Measurements from ENCODE around the gene PCCB. TPM values are rescaled to one million over a fixed set of nuclear protein-coding genes. Genes with fewer than 3 reads are reported as not detected.
"Not testable (repeated sequence)": the region's sequence is repeated elsewhere in the genome, so short reads cannot be mapped to it uniquely, and the experiment has no call there.

Gene PCCB
- total RNA-seq: 10 to 100 TPM; 22.3 to 23.7 TPM
- long read RNA-seq, donor 1, transcript PCCB-201 (15 exons, 1,833 nt): major isoform, 9 of 11 reads
- long read RNA-seq, donor 1, partial matches to known transcripts: 1 of 11 reads
- long read RNA-seq, donor 1, other reads (novel, unspliced or antisense): 1 of 11 reads
- long read RNA-seq, donor 2, transcript PCCB-201 (15 exons, 1,833 nt): major isoform, 66 of 80 reads
- long read RNA-seq, donor 2, partial matches to known transcripts: 4 of 80 reads
- long read RNA-seq, donor 2, other reads (novel, unspliced or antisense): 6 of 80 reads

DNA sequence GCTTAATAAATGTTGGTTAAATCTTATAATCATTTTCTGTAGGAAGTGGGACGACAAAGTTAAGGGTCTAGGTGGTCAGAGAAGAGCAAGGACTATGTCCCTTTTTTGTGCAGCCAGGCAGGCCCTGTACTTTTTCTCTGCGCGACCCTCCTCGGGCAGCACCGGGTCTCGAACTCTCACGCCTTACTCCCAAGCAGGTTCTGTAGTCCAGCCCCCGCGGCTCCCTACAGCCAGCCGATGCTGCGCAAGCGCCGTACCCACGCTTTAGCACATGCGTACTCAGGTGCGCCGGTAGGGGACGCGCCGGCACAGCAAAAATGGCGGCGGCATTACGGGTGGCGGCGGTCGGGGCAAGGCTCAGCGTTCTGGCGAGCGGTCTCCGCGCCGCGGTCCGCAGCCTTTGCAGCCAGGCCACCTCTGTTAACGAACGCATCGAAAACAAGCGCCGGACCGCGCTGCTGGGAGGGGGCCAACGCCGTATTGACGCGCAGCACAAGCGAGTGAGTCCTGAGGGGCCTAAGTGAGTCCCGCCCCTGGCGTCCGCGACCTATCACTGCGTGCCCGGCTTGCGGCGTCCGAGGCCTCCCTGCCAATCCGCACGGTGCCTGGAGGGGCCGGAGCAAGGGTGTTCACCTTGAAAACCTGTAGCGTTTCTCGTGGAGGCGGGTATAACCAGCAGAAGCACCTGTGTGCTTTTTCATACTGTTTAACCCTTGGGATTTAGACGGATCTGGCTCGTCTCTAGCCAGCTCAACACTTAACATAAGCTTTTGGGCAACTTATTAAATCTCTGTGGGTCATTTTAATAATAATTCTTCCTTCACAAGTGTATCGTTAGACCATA, at the start of gene PCCB:
PCCB (plus strand) TSS at position 282 of the 844 bp plus-strand sequence; CDS start at position 318, 36 bp downstream.
- intact Hi-C loops (cut with DNase I): loop anchor here in 1 of 2 donors (10.0 kb wide), 1 partner anchor 165 kb away; no protein-coding TSS in a partner anchor
- peak; percentile 98 for DNase-seq (ENCODE audit: low spot score)

DNA sequence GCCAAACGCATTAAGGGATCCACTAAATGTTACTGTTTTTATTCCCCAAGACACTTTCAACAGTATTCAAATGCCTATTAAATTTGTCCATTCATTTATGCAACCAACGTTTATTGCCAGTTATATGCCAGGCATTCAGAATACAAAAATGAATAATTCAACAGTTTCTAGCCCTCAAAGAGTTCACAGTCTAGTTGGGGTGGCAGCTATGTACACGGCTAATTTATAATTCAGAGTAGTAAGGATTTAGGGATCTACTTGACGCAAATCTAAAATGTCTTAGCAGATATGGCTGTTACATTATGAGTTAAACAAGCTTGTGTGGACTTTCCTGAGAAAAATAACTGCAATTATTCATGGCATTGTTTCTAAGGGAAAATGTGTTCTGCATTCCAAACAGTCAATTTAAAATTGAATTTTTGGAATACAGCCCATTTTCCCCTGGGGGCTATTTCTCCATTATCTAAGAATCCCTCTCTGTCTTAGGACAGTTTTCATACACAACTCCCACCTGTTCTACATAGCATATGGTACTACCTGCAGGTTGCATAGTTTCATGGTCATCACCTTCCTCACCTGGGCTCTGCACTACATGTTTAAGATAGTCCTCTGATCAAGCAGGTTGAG, 42.5 kb upstream of the PCCB start:
- DNase-seq (ENCODE audit: low spot score): no peak
- intact Hi-C loops (cut with DNase I): no loop called here

- intact Hi-C loops (cut with DNase I): no loop called here
- no peak for DNase-seq (ENCODE audit: low spot score)
Measured at GRCh38 chr3:136209921-136210320, 40.2 kb upstream of the PCCB start.

DNA sequence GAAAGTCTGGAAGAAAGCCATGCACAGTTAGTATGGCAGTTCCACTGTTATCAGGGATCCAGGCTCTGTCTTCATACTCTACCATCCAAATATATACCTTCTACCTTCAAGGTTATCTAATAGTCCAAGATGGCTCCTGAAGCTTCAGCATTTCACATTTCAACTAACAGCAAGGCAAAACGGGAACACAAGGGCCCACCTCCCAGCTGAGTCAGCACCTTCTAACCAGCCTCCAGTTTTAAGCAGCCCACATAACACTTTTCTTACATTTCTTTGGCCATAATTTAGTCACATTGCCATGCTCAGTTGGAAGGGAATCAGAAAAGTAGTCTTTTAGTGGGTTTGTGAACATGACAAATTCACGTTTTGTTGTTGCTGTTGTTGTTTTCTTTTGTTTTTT, 38.6 kb upstream of the PCCB start:
- intact Hi-C loops (cut with DNase I): no loop called here

DNA sequence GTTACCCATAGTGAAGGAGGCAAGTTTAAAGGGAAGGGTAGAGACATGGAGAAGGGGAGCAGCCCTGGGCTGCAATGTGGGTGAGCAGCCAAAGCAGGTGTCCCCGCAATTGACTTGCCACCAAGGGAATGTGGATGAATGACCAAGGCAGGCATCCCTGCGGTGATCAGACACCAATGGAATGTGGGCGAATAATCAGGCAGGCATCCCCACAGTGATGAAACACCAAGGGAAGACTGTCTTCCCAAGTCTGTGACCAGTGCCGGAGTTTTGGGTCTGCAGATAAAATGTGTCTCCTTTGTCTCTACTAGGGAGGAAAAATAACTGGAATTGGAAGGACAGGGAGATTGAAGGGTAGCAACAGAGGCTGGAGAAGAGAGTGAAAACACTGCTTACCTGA, 27.4 kb upstream of the PCCB start:
- DNase-seq (ENCODE audit: low spot score); intact Hi-C loops (cut with DNase I): not testable (repeated sequence)

More for the DNA sequence above, 38.6 kb upstream of the PCCB start:
- DNase-seq (ENCODE audit: low spot score): no peak

DNA sequence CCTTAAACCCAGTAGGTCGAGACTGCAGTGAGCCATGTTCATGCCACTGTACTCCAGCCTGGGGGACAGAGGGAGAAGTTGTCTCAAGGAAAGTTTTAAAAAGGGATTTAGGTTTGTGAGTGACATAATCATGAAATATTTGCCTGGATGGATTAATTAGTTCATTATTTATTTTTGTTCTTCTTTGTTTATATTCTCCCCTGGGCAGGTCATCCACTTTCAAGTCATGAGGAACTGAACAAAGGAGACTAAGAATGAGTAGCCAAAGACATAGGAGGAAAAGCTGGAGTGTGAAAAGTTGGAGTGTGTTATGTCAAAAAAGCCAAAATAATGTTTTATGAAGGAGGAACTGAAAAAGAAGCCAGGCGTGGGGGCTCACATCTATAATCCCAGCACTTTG, 17.7 kb upstream of the PCCB start:
- DNase-seq (ENCODE audit: low spot score): no peak
- intact Hi-C loops (cut with DNase I): no loop called here

- no peak for DNase-seq (ENCODE audit: low spot score)
- intact Hi-C loops (cut with DNase I): no loop called here
Measured at GRCh38 chr3:136235545-136235944, 14.6 kb upstream of the PCCB start.

GRCh38 chr3:136236109-136236508, 14.0 kb upstream of the PCCB start:
- DNase-seq (ENCODE audit: low spot score): no peak
- intact Hi-C loops (cut with DNase I): no loop called here

DNA sequence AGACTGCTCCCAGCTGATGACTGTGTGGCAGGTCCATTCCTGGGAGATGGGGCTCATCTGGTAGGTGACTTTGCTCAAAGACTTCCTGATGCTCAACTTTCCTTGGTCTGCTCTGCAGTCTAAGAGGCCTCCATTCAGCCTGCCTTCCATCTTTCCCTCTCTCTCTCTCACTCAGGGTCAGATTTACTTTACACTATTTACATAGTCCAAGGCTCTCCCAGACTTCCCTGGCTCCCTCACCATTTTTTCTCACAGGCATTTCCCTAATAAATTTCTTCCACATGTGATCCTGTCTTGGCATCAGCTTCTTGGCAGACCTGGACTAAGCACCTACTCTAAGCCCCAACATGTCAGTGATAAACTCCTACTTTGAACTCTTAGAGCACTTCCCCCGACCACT, 13.0 kb upstream of the PCCB start:
- intact Hi-C loops (cut with DNase I): no loop called here
- DNase-seq (ENCODE audit: low spot score): no peak

GRCh38 chr3:136237961-136238649, 12.0 kb upstream of the PCCB start:
- DNase-seq (ENCODE audit: low spot score): no peak
- intact Hi-C loops (cut with DNase I): no loop called here

DNA sequence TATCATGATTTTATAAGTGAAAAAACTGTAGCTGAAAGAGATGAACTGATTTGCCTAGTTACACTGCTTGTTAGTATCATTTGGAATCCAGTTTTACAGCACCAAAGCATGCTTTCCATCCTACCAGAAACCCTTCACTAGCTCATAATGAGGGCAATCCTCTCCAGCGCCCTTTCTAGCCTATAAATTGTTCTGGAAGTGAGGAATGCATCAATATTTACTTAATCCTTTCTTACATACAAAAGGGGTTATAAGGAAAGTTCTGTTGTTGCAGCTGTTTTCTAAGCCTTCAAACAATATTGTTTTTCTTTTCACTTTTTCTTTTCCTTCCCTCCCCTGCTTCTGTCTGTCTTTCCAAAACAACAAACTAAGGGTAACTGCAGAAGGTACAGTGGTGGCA, 11.0 kb upstream of the PCCB start:
- intact Hi-C loops (cut with DNase I): no loop called here
- no peak for DNase-seq (ENCODE audit: low spot score)

DNA sequence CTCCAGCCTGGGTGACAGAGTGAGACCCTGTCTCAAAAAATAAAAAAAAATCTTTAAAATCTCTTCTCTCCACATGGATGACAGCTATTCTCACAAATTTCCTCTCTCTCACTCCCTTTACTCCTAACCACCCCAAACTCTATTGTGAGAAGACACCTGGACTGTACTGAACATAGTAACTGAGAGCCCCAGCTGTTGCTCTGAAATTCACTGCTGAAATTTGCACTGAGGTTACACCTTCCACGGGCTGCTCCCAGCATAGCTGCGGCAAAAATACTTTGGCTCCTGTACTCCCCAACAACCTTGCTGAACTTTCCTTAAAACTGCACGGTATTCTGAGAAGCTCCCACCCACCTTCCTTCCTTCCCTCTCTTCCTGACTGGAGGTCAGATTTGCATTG, 4.4 kb upstream of the PCCB start:
- no peak for DNase-seq (ENCODE audit: low spot score)
- intact Hi-C loops (cut with DNase I): loop anchor here in 1 of 2 donors (10.0 kb wide), 1 partner anchor 51 kb away; the partner anchor contains the start of gene MSL2

GRCh38 chr3:136247436-136247835, 2.7 kb upstream of the PCCB start:
- intact Hi-C loops (cut with DNase I): loop anchor here in 1 of 2 donors (10.0 kb wide), 1 partner anchor 53 kb away; the partner anchor contains the start of gene MSL2
- DNase-seq (ENCODE audit: low spot score): no peak

- intact Hi-C loops (cut with DNase I): loop anchor here in 1 of 2 donors (10.0 kb wide), 1 partner anchor 53 kb away; the partner anchor contains the start of gene MSL2
Measured at GRCh38 chr3:136247855-136248590, 2.1 kb upstream of the PCCB start.

DNA sequence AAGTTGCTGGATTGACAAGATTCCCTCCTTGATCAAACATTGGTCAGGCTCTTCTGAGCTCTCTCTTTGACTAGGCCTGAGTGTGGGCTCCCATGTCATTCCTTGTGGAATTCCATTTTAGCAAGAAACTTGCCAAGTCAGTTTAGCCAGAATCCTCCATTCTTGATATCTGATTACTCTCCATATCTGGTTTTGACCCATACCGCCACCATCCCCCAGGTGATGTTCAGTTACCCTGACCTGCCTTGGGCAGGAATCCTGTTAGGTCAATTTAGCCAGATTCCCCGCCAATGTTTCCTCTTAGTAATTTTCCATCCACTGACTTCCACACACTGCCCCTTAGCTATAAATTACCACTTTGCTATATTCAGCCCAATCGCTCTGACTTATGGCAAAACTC, 1.0 kb upstream of the PCCB start:
- no peak for DNase-seq (ENCODE audit: low spot score)
- intact Hi-C loops (cut with DNase I): loop anchor here in 1 of 2 donors (10.0 kb wide), 1 partner anchor 54 kb away; the partner anchor contains the start of gene MSL2

More at GRCh38 chr3:136247855-136248590, 2.1 kb upstream of the PCCB start:
- DNase-seq (ENCODE audit: low spot score): no peak

GRCh38 chr3:136249593-136249992, 547 bp upstream of the PCCB start:
- no peak for DNase-seq (ENCODE audit: low spot score)
- intact Hi-C loops (cut with DNase I): loop anchor here in 1 of 2 donors (10.0 kb wide), 1 partner anchor 55 kb away; the partner anchor contains the start of gene MSL2

GRCh38 chr3:136250903-136251460, 842 bp downstream of the PCCB start:
- intact Hi-C loops (cut with DNase I): loop anchor here in 1 of 2 donors (10.0 kb wide), 1 partner anchor 166 kb away; no protein-coding TSS in a partner anchor
- DNase-seq (ENCODE audit: low spot score): peak; percentile 89

- no peak for DNase-seq (ENCODE audit: low spot score)
- intact Hi-C loops (cut with DNase I): loop anchor here in 1 of 2 donors (10.0 kb wide), 1 partner anchor 167 kb away; no protein-coding TSS in a partner anchor
Measured at GRCh38 chr3:136251511-136251910, 1.4 kb downstream of the PCCB start.

All from posterior vena cava (tissue), 2 donors.